GM12872 (cell line): ENCODE results near the gene WWOX.

Source experiments
- TF ChIP-seq, protein P1 (sequence below): IDR thresholded peaks from 3 replicates; pipeline ENCODE4 v1.5.1; 2011; ENCODE audit warnings: low read depth, mild to moderate bottlenecking, low read length, moderate library complexity; ENCODE audit not compliant: insufficient read depth

WWOX gene

DNA sequence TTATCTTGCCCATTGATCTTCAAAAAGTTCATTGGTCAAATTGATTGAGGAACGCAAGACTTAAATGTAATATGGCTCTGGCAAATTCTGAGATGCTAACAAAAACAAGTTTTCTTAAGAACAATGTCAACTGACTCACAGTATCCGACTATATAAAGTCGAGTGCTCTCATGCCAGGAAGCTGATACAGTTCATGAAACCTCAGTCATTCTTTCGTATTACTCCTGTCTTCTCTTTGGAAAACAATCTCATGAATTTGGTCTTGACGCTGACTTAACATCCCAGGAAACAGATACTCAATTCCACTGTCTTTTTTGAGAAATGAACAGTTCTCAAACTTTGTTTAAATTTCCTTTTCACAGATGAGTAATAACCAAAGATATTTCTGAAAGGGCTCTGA, 796.2 kb downstream of the WWOX start:
- TF ChIP-seq, protein P1, sequence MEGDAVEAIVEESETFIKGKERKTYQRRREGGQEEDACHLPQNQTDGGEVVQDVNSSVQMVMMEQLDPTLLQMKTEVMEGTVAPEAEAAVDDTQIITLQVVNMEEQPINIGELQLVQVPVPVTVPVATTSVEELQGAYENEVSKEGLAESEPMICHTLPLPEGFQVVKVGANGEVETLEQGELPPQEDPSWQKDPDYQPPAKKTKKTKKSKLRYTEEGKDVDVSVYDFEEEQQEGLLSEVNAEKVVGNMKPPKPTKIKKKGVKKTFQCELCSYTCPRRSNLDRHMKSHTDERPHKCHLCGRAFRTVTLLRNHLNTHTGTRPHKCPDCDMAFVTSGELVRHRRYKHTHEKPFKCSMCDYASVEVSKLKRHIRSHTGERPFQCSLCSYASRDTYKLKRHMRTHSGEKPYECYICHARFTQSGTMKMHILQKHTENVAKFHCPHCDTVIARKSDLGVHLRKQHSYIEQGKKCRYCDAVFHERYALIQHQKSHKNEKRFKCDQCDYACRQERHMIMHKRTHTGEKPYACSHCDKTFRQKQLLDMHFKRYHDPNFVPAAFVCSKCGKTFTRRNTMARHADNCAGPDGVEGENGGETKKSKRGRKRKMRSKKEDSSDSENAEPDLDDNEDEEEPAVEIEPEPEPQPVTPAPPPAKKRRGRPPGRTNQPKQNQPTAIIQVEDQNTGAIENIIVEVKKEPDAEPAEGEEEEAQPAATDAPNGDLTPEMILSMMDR: no peak

DNA sequence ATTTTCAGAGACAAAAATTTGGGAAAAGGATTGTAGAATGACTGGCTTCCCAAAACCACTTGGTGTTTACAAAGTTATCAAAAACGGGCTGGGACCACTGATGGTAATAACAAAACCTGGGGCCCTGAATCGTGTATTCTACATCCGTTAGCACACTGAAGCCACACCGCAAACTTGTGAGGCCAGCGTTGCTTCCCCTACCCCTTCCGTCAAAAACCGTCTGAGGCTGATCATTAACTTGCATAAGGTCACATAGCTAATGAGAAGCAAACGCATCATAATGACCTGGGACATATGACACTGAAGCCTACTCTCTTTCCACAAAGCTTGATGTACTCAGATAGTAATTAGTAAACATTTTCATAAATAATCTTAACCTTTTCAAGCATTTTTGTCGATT, 796.8 kb downstream of the WWOX start:
- TF ChIP-seq, protein P1: no peak

DNA sequence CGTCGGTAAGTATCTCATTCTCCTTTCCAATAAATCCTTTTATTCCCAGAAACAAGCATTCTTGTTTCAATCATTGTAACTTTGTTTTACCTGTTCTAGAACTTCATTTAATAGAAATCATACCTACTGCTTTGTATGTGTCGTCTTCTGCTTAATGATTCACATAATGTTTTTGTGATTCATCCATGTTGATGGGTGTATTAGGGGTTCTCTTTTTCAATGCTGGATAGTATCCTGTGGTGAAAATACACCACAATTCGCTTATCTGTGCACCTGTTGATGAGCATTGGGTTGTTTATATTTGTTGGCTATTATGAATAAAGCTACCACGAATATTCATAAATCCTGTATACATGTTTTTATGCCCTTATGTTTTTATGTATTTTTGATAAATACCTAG, 797.8 kb downstream of the WWOX start:
- TF ChIP-seq, protein P1: no peak

DNA sequence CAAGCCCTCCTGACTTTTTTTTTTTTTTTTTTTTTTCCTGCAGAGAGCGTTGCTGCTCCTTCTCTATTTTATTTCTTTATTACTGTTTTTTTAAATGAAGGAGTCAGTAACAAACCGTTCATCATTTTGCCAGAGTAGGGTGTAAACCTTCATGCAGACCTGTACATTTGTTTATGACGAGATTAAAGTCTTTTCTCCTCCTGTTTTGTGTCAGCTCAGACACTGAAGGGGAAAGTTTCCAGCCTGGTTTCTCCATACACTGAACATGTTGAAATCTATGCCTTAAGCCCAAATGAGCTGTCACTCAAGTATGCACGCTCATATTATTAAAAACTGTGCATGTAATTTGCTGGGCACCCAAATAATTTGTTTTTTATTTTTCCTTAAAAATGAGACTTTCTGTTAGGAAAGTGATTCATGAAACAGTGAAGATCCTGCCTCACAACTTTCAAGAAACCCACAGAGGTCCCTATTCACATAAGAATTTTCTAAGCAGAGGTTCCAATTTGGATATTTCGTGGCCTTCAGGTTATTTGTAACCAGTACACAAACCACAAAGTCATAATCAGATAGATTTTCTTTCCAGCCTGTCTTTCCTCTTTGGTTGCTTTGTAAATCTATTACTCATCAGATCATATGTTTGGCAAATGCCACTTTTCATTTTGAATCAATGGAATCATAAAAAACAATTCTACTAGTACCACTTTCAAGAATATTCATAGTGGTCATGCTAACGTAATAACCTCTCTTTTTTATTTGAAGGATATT, 800.8 kb downstream of the WWOX start:
- TF ChIP-seq, protein P1: no peak

DNA sequence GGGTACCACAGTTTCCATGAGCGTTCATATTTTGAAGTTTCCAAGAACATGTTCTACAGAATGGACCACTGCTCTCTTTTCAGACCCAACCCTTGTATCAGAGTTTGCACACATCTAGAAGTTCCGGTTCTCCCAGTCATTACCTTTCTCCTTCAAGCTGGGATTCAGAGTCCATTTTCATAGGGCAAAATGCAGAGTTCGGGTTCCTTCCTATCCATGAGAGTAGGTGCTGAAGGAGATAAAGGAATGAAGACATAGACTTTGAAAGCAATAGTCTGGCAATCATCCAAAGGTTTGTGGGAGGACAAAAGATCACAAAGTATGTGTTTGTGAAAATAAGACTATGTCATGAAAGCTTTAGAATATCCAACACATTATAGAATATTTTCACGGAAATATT, 801.5 kb downstream of the WWOX start:
- TF ChIP-seq, protein P1: no peak

DNA sequence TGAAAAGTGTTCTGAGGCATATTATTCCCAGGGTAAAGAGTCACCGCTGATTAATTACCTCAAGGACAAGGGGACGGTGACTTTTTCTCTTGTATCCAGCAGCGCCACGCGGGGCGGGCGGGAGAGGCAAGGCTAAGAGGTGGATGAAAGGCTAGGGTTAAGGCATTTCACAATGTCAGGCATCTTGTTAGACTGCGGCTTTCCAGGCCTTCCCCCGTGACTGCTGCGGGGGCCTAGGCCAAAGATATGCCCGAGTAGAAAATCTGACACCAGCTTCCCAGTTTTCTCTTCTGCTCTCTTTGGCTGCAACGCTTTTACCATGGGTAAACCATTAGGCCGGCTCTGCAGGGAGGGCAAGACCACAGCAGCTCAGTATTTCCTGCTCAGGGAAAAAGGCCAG, 802.9 kb downstream of the WWOX start:
- TF ChIP-seq, protein P1: no peak

DNA sequence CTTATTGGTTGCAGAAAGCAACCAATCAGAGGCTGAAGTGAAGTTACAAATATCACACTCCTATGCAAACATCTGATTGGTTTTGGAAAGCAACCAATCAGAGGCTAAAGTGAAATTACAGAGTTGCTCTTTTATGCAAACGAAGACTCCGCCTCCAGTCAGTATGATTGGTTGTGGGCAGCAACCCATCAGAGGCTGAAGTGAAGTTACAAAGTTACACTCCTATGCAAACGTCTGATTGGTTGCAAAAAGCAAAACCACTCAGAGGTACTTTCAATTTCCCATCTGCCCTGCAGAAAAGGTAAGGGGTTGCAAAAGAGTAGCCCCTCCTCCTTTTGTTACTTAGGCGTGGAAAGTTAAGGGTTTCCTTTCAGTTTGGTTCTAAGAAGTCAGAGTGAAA, 803.8 kb downstream of the WWOX start:
- TF ChIP-seq, protein P1: no peak

DNA sequence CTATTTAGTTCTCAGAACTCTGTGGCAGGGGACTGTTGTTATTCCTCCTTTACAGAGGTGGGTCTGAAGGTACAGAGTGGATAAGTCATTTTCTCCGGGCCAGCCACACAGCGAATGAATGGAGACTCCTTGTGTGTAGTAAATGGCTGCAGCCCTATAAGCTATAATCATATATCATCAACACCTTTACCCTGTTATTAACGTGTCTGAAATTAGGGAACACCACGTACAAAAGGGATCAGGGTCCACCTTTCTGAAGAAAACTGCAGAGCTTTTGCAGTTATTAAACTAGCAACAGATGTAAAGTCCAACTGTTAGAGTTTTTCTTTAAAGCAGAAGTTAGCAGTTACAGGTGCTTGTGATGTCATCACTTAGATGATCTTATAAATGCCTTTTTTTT, 804.4 kb downstream of the WWOX start:
- TF ChIP-seq, protein P1: no peak
